Muscle of back (tissue), 13 donors: ENCODE measurements around the gene NAGS. TPM values are rescaled to one million over a fixed set of nuclear protein-coding genes. Genes with fewer than 3 reads are reported as not detected.
"Not testable (repeated sequence)": the region's sequence is repeated elsewhere in the genome, so short reads cannot be mapped to it uniquely, and the experiment has no call there.

Source experiments
- DNase-seq, 3 donors: peaks; one replicate each; pipeline versions ENCODE4 v3.0.0 to v3.0.0-alpha.2; 2013
- long read RNA-seq, 9 donors: transcript quantifications; one replicate each; lab custom pipeline, GENCODE V29; 2026
- polyA plus RNA-seq, 10 donors: library from polyadenylated mRNA; unstranded; fragments of 120-200 nt; gene quantifications; one replicate each; pipeline ENCODE4 v1.2.1, GENCODE V29; 2013; ENCODE audit not compliant: insufficient read length in 10 of 10

Gene NAGS, protein sequence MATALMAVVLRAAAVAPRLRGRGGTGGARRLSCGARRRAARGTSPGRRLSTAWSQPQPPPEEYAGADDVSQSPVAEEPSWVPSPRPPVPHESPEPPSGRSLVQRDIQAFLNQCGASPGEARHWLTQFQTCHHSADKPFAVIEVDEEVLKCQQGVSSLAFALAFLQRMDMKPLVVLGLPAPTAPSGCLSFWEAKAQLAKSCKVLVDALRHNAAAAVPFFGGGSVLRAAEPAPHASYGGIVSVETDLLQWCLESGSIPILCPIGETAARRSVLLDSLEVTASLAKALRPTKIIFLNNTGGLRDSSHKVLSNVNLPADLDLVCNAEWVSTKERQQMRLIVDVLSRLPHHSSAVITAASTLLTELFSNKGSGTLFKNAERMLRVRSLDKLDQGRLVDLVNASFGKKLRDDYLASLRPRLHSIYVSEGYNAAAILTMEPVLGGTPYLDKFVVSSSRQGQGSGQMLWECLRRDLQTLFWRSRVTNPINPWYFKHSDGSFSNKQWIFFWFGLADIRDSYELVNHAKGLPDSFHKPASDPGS
- under 1 TPM; 0.21 to 0.69 (median 0.36) TPM for polyA plus RNA-seq
- long read RNA-seq, donor 1 = 0 reads
- long read RNA-seq, donor 2 = 0 reads
- long read RNA-seq, donor 3 = 0 reads
- long read RNA-seq, donor 4 = 0 reads
- long read RNA-seq, donor 5 = 0 reads
- long read RNA-seq, donor 6 = 0 reads
- long read RNA-seq, donor 7 = 0 reads
- long read RNA-seq, donor 8 = 0 reads
- long read RNA-seq, donor 9 = 0 reads

DNA sequence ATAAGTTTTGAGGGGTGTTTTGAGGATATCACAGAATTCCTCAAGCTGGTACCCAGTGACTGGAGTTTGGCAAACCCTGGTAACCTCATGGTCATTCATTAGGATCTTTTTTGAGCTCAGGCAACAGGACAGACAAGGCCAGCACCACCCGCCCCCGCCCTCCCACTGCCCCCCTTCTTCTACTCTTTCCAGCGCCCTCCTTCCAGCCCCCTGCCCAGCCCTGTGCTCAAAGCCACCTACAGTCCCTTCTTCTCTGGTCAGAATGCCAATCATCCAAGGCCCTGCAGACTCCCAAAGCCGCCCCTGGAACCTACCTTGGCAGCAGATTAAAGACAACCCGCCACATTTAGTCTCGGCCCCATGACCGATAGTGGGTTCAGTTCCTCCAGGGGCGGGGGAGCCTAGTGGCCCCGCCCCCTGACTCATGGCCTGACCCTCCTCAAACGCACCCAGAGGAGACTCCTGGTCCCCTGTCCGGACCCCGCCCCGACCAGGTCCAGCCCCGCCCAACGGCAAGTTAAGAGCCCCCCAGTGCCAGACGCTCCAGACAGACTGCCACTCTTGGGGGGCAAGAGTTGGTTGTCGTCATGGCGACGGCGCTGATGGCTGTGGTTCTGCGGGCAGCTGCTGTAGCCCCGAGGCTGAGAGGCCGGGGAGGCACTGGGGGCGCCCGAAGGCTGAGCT lies at the start of gene NAGS:
NAGS (plus strand) TSS at position 546 of the 684 bp plus-strand sequence; CDS start at position 588, 42 bp downstream.
- DNase-seq = no peak

DNA sequence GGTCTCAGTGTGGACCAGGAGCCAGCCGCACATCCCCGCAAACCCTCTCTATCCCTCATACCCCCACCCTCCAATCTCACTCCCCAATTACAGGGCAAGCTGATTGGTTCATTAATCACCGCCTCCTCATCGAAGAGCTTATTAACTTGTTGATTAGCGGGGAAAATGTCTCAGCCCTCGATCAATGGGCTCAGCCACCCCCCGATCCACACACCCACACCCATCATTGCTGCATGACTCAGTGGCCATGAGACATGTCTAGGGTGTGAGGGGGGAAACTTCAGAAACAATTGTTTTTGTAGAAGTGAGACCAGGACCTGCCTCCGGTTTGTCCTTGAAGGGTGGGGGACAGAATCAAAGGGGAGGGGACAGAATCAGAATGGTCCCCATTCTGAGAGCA lies 48.2 kb upstream of the NAGS start:
- no peak for DNase-seq

DNA sequence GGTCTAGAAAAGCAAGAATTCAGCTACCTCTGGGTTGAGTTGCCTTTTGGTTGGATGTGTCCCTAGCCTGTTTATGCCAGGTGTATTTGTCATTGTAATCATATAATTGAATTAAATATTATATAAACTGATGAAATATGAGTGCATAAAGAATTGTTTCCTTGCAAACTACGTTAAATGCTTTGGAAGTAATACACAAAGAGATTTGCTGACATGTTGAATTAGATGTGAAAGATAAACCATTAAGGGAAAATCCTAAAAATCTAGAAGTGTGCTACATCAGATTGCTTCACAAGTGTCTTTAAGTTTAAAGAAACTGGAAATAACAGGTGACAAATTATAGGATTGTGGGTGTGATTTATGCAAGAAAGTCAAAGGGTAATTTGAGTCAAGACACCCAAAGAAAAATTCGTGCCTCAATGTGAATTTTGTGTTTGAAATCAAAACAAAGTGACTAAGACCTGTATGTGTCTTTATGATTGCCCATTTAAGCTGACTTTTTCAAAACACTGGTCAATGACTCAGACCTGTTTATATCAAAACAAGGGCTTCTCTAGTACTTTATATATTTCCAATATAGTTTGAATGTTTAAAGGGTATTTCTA lies 45.6 kb upstream of the NAGS start:
- DNase-seq = no peak

DNA sequence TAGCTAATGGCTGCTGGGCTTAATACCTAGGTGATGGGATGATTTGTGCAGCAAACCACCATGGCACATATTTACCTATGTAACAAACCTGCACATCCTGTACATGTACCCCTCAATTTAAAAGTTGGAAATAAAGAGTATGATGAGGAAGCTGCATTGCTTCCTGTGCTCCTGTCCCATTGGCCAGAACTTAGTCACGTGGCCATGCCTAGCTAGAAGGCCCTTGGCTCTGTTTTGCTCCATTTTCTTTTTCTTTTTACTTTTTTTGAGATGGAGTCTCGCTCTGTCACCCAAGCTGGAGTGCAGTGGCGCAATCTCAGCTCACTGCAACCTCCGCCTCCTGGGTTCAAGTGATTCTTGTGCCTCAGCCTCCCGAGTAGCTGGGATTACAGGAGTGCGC lies 43.1 kb upstream of the NAGS start:
- not testable (repeated sequence) for DNase-seq

DNA sequence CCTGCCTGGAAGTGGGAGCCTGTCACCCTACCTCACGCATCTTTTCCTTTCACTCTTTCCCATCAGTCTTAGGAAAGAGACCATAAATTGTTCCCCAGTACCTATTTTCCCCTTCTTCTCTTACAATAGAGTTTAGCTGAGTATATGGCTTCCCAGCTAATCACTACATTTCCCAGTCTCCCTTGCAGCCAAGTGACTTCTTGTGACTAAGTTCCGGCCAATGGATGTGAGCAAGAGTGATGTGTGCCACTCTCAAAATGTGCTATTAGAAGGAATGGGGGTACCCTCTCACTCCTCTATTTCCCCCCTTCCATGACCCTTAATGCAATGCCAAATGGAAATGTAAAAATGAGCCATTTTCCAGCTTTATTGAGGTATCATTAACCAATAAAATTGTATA lies 42.5 kb upstream of the NAGS start:
- no peak for DNase-seq

DNA sequence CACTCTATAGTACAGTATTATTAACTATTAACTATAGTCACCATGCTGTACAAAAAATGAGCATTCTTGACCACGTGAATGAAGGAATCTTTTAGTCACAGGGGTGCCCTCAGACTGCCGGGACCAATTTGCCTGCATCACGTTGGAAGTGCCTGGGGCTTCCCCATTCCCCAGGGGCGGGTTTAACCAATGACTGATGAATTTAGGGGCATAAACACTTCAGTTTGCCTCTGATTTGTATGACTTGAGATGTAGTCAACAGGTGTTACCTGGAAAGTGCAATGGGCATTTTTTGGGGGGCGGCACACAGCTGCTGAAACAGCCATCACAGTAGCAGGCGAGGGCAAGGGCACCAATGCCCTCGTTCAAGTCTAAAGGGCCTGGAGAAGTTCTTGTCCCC lies 41.9 kb upstream of the NAGS start:
- DNase-seq = no peak

DNA sequence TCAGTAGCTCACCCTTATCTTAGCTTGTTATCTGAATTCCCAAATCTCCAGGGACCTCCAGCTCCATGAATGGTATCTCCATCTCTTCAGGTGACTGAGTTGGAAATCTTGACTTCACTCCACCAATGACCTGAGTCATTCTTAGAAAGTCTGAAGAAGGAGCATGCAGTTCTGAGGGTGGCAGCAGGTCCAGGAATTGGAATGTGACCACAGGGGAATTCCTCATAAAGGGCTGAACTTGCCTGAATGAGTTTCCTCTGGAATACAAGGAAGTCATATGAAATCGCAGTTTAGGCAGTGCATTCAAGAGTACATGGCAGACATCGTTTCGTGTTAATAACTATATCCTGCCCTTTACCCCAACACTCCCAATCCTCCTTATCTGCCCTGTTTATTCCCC lies 38.1 kb upstream of the NAGS start:
- DNase-seq = no peak

DNA sequence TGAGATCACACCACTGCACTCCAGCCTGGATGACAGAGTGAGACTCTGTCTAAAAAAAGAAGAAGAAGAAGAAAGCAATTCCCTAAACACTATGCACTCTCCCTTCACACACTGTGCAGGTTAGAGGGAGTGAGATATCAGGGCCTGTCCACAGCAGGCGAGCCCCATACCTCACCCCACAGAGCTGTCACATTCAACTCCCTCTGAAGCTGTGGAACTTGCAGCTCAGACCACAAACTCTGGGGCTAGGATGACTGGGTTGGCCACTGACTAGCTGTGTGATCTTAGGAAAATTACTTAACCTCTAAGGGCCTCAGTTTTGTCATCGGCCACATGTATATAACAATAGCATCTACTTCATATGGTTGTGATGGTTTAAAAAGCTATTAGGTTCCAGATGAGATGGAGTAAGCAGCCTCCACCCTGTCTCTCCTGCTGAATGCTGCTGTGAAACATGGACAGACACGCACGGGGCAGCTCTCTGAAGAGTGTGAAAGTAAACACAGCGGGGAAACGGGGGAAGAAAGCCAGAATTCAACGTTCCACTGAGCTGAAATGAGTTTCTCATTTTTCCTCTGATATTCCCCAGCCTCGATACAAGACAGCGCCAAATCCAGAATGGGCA lies 37.1 kb upstream of the NAGS start:
- DNase-seq = no peak

DNA sequence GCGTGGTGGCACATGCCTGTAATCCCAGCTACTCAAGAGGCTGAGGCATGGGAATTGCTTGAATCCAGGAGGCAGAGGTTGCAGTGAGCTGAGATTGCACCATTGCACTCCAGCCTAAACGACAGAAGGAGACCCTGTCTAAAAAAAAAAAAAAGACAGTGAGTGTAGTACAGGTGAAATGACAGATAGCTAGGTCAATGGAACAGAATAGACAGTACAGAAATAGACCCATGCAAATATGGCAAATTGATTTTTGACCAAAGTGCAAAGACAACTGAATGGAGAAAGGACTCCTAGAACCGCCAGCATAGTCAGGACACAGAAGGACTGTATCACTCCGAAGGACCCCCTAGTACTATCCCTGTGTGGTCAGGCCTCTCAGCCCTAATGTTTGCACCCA lies 34.1 kb upstream of the NAGS start:
- DNase-seq = no peak

DNA sequence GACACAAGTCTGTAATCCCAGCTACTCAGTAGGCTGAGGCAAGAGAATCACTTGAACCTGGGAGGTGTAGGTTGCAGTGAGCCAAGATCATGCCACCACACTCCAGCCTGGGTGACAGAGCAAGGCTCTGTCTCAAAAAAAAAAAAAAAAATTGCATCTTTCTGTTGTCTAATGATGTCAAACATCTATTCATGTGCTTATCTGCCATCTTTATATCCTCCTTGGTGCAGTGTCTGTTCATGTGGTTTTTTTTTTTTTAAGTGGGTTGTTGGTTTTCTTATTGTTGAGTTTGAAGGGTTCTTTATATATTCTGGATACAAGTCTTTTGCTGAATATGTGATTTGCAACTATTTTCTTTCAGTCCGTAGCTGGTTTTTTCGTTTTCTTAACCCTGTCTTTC lies 33.0 kb upstream of the NAGS start:
- not testable (repeated sequence) for DNase-seq

DNA sequence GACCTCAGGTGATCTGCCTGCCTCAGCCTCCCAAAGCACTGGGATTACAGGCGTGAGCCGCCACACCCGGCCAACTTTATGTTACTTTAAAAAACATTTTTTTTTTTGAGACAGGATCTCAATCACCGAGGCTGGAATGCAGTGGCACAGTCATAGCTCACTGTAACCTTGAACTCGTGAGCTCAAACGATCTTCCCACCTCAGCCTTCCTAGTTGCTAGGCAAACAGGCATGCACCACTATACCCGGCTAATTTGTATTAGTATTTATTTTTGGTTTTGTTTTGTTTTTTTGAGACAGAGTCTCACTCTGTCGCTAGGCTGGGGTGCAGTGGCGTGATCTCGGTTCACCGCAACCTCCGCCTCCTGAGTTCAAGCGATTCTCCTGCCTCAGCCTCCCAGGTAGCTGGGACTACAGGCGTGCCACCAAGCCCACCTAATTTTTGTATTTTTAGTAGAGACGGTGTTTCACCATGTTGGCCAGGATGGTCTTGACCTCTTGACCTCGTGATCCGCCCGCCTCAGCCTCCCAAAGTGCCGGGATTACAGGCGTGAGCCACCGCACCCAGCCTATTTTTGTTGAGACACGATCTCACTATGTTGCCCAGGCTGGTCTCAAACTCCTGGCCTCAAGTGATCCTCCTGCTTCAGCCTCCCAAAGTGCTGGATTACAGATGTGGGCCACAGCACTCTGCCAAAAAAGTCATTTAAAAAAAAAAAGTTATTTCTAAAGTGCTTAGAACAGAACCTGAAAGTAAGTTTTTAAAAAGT lies 31.8 kb upstream of the NAGS start:
- not testable (repeated sequence) for DNase-seq

DNA sequence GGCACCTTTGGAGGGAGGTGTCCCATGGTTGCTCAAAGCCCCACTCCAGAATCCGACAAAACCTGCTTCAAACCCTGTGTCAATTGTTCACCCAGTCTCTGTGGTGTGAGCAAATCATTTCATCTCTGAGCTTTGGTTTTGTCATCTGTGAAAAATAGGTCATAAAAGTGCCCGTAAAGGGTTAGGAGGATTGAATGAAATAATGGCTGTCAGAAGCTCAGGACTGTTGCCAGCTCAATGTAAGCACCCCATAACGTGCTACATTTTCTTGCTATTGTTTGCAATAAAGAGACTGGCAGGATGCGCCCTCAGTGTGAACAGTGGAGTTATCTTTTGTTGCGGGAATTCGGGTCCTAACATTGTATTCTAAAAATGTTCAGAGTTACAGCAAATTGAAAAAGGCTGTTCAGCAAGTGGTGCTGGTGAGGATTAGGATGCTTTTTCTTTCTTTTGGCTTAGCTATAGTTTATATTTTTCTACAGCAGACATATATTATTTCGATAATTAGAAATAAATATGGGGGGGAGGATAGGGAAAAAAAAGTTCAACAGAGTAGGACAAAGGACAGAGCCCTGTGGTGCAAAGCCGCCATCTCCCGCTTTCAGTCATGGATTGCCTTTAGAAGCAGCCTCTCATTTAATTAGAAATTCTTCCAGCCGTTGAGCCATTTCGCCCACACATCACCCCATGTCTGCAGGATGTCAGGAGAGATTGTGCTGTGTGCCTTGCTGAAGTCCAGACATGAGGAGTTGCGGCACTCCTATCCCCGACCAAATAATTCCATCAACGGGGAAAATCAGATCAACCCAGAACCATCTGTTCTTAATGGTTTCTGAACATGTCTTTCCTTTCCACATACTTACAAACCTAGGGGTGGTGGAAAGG lies 29.8 kb upstream of the NAGS start:
- DNase-seq = no peak

DNA sequence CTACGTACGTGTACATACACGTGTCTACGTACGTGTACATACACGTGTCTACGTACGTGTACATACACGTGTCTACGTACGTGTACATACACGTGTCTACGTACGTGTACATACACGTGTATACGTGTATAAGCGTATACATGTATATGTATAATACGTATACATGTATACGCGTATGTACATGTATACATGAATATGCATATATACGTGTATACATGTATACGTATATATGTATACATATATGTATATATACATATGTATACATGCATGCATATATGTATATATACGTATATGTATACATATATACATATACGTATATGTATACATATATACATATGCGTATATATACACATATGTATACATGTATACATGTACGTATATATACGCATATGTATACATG lies 28.5 kb upstream of the NAGS start:
- no peak for DNase-seq

DNA sequence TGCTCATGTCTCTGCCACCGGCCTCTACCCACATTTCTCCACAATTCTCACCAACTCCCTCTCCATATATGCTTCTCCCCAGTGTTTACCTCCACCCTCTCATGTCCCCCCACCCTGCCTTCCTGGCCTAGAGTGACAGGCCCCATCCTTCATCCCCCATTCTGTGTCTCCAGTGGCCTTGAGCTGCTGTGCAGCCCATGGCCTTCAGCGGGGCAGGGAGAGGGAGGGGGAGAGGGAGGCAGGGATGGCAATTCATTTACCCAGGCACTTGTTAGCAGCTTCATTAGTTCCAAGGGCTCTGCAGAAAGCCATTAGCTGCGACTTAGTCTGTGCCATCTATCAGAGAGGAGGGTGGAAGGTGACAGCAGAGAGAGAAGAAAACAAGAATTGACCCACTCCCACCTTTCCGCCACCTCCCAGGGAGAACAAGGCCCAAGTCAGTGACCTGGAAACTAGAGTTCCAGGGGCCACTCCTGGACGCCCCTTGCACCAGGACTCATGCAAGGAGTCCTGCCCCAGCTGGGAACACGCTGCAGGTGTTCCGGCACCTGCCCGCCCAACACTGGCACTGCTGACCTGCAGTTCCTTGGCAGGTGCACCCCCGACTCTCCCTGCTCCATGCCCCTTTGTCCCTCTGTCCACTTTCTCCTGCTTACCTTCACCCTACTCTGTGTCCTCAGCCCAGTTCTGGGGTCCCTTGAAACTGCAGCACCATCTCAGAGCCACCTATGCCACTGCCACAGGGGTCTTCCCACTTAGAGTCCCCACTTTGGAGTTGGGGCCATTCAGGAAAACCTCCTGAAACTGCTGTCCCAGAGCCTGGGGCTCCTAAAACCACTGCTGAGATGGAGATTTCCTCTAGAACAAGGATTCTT lies 27.2 kb upstream of the NAGS start:
- no peak for DNase-seq

DNA sequence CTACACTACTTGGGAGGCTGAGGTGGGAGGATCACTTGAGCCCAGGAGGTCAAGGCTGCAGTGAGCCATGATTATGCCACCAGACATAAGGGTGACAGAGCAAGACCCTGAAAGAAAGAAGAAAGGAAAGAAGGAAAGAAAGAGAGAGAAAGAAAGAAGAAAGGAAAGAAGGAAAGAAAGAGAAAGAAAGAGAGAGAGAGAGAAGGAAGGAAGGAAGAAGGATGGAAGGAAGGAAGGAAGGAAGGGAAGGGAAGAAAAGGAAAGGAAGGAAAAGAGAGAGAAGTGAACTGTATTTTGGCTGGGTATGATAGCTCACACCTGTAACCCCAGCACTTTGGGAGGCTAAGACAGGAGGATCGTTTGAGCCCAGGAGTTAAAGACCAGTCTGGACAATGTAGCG lies 26.3 kb upstream of the NAGS start:
- no peak for DNase-seq

DNA sequence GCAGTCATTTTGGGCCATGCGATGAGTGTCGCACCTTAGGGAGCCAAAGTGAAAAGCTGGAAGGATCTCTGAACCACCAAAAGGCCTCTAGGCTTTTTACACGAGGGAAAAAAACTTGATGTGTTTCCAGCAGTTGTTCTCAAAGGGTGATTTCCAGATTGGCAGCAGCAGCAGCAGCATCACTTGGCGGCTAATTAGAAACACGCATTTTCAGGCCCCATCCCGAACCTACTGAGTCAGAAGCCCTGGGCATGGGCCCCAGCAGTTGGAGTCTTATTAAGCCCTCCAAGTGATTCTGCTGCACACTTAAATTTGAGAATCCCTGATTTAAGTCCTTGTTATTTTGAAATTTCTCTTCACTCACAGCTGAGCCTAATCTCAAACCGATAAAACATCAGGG lies 25.4 kb upstream of the NAGS start:
- no peak for DNase-seq

DNA sequence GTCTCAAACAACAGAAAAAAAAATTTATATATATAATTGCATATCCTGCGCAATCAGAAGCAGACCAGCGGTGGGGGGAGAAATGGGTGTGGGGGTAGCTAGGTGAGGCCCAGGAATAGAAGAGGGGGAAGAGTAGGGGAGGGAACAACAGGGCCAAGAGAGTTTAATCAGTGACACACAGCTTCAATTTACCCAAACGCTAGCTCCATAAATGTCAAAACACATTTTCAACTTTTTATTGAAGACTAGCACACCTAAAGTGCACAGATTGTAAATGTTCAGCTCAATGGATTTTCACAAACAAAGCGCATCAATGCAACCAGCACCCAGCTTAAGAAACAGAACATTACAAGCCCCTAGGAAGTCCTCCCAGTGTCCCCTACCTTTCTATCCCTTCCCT lies 24.8 kb upstream of the NAGS start:
- no peak for DNase-seq

DNA sequence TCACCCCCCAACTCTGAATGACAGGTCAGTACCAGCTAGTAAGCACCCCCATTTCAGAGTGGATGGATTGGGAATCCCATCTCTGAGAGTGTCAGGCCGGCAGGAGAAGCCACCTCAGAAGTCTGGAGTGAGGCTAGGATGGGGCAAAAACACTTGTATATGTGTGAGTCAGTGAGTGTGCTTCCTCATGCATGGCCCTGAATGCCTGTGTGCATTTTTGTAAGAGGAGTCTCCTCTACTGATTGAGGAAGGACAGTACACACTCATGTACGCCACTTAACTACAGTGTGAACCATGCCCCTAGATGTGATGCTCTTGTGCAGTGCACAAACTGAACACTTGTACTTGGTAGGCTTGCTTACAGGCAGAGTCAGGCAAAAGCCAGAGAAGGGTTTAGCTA lies 22.3 kb upstream of the NAGS start:
- no peak for DNase-seq

DNA sequence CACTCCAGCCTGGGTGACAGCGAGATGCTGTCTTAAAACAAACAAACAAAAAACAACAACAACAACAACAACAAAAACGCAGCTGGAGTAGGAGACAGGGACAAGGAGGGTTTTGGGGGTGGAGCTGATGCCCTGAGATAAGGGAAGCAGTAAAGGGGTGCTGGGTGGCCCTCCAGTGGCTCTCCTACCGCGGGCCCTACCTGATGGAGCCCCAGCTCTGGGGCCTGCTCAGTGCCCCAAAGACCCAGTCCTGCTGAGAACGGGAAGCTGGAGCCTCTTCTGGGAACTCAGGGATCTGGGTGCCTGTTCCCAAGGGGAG lies 21.3 kb upstream of the NAGS start:
- DNase-seq = no peak
